NCI-H1436 (cell line): Measurements from ENCODE around the gene USP37.
"Not testable (repeated sequence)": the region's sequence is repeated elsewhere in the genome, so short reads cannot be mapped to it uniquely, and the experiment has no call there.

ENCODE experiments used
- DNase-seq: peaks from one replicate; lab custom pipeline; 2025; lab: John Stamatoyannopoulos, UW

Gene USP37

GRCh38 chr2:218568190-218569037 lies at the start of gene USP37, which contains the start of gene CNOT9:
Gene USP37, minus strand, starts transcription at chr2:218568351. Its CDS starts 9,698 bp downstream, at chr2:218558653.
Gene CNOT9, plus strand, starts transcription at chr2:218568839. Its CDS starts 116 bp downstream, at chr2:218568955.
- DNase-seq: peak; percentile 96

- no peak for DNase-seq
These were observed 47.7 kb upstream of the USP37 start for GRCh38 chr2:218615868-218616315.

- no peak for DNase-seq
These were observed 39.4 kb upstream of the USP37 start, which contains the start of gene PLCD4 for GRCh38 chr2:218607436-218608115. Gene PLCD4, plus strand, starts transcription at chr2:218607899. Its CDS starts 7,841 bp downstream, at chr2:218615740.

- DNase-seq: no peak
These were observed 37.3 kb upstream of the USP37 start for GRCh38 chr2:218605432-218605831.

- DNase-seq: no peak
These were observed 17.4 kb upstream of the USP37 start for GRCh38 chr2:218585541-218585940.

- no peak for DNase-seq
These were observed 16.1 kb upstream of the USP37 start for GRCh38 chr2:218583983-218584850.

GRCh38 chr2:218582076-218582475 lies 13.9 kb upstream of the USP37 start:
- DNase-seq: no peak

- DNase-seq: no peak
These were observed 10.2 kb upstream of the USP37 start for GRCh38 chr2:218578272-218578877.

GRCh38 chr2:218577482-218578220 lies 9.5 kb upstream of the USP37 start:
- no peak for DNase-seq

GRCh38 chr2:218576854-218577253 lies 8.7 kb upstream of the USP37 start:
- DNase-seq: no peak

GRCh38 chr2:218570850-218571249 lies 2.7 kb upstream of the USP37 start:
- no peak for DNase-seq

GRCh38 chr2:218569661-218570500 lies 1.7 kb upstream of the USP37 start:
- DNase-seq: no peak

- no peak for DNase-seq
These were observed 884 bp upstream of the USP37 start for GRCh38 chr2:218569038-218569431.

- peak; percentile 75 for DNase-seq
These were observed 358 bp downstream of the USP37 start for GRCh38 chr2:218567797-218568189.

GRCh38 chr2:218566296-218566695 lies 1.9 kb downstream of the USP37 start:
- no peak for DNase-seq

- no peak for DNase-seq
These were observed 4.1 kb downstream of the USP37 start for GRCh38 chr2:218564056-218564455.

GRCh38 chr2:218558986-218559385 lies 9.2 kb downstream of the USP37 start:
- DNase-seq: no peak

- DNase-seq: no peak
These were observed 10.2 kb downstream of the USP37 start for GRCh38 chr2:218557941-218558340.

- DNase-seq: no peak
These were observed 12.6 kb downstream of the USP37 start for GRCh38 chr2:218555527-218555926.

- DNase-seq: not testable (repeated sequence)
These were observed 13.9 kb downstream of the USP37 start for GRCh38 chr2:218554225-218554624.
